GM12891 (cell line): ENCODE results near the gene NSD2.

Experiments used
- POLR2A ChIP-seq: IDR thresholded peaks from 2 replicates; pipeline ENCODE4 v1.6.1; 2011; ENCODE audit warnings: low read depth, low read length, control low read depth
- POLR2AphosphoS5 ChIP-seq: IDR thresholded peaks from 2 replicates; pipeline ENCODE4 v1.6.1; 2011; ENCODE audit warnings: low read depth, low read length, control low read depth
- TAF1 ChIP-seq: IDR thresholded peaks from 2 replicates; pipeline ENCODE4 v1.6.1; 2011; ENCODE audit warnings: low read depth, low read length, control low read depth

DNA sequence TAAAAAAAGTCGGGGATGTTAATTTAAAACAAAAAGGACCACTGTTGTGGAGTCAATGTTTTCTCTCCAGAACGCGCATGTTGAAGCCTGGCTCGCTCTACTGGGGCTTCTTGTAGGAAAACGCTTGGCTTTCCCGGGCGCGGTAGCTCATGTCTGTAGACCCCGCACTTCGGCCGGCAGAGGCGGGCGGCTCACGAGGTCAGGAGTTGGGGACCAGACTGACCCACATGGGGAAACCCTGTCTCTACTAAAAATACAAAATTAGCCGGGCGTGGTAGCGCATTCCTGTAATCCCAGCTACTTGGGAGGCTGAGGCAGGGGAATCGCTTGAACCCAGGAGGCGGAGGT lies 122.0 kb downstream of the NSD2 start:
- TF ChIP-seq POLR2AphosphoS5 (no peak), TAF1 (no peak), POLR2A (no peak)
